Measurements from ENCODE around the gene RBM20. TPM values are rescaled to one million over a fixed set of nuclear protein-coding genes. Genes with fewer than 3 reads are reported as not detected.

RBM20 gene
- polyA plus RNA-seq, 1 donor (not counting 4 experiments of a cell fraction or from before 2014, with no cell fraction given) = 0.01 TPM

DNA sequence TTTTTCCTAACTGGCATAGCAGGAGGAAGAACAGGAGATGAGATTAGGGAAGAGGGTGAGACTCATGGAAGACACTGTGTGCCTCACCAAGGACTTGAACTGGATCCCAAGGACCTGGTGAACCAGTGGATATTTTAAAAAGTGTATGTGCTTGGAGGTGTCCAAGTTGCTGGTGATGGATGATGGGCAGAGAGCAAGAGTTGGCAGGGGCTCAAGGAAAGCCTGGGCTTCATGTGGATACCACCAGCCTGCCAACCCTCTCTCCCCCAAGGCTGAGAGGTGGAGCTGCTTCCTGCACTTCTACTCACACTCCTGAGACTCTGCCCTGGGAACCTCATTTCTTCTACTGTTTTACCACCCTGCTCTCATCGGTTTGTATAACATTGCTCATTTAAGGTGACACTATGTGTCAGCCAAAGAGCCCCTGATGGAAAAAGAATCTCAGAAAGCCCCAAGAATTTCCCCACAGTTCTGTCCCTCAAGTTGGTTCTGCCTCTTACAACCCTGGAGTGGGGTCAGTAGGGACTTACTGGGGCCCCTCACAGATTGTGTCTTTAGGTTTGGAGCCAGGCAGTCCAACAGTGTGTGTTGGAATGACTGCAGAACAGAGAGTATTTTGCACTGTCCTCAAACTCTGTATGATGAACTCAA is 171.3 kb downstream of the RBM20 start:
- H4K20me1 ChIP-seq (ENCODE audit: control insufficient read depth, extremely low read depth, insufficient read depth, low read length) = no peaks in the 10 kb centered on the region
- no peaks in the 10 kb centered on the region for H3K36me3 ChIP-seq (ENCODE audit: control insufficient read depth in 2 of 2, extremely low read depth in 1 of 2, insufficient read depth in 2 of 2, low read length in 2 of 2)
- no peaks in the 10 kb centered on the region for H3K79me2 ChIP-seq (ENCODE audit: control insufficient read depth, insufficient read depth, low read length)
- no peaks in the 10 kb centered on the region for H3K9me1 ChIP-seq (ENCODE audit: control insufficient read depth, extremely low read depth, insufficient read depth, low read length)
- no peak overlapping the region for H3K9ac ChIP-seq (ENCODE audit: control insufficient read depth, extremely low read depth, insufficient read depth, low read length)
- TF ChIP-seq EZH2 (IDR thresholded peaks at IDR 0.05; ENCODE audit: low read length) (no peak), CTCF (optimal IDR thresholded peaks at IDR 0.05 in 1 of 3, IDR thresholded peaks at IDR 0.05 in 1 of 3, conservative IDR thresholded peaks at IDR 0.05 in 1 of 3; ENCODE audit: extremely low read depth in 1 of 3, insufficient read depth in 2 of 3, low read length in 3 of 3) (no peak)
- no peak overlapping the region for H3K4me2 ChIP-seq (ENCODE audit: control insufficient read depth, extremely low read depth, insufficient read depth, low read depth, low read length)
- no peaks in the 10 kb centered on the region for H3K9me3 ChIP-seq (ENCODE audit: control insufficient read depth, low read depth, low read length)
- no peak for FAIRE-seq
- peaks cover under 1% of the 10 kb centered on the region for H3K4me1 ChIP-seq (ENCODE audit: control insufficient read depth, extremely low read depth, insufficient read depth, low read length)
- H3K27ac ChIP-seq (ENCODE audit: control insufficient read depth, insufficient read depth, low read length) = no peak overlapping the region
- no peak overlapping the region for H2AFZ ChIP-seq (ENCODE audit: control insufficient read depth, low read length)
- no peak overlapping the region for H3K4me3 ChIP-seq (ENCODE audit: control insufficient read depth in 2 of 3, extremely low read depth in 1 of 3, insufficient read depth in 2 of 3, low read depth in 1 of 3, low read length in 3 of 3)
- H3K27me3 ChIP-seq (ENCODE audit: control insufficient read depth, extremely low read depth, insufficient read depth, low read length) = peaks cover 4% of the 10 kb centered on the region
- dilution Hi-C loops (cut with MboI; ENCODE audit: extremely low pct_ligation_motif_present, low sequenced_read_pairs) = no loop called here
- no peak for DNase-seq (ENCODE audit: low read depth, low spot score)

DNA sequence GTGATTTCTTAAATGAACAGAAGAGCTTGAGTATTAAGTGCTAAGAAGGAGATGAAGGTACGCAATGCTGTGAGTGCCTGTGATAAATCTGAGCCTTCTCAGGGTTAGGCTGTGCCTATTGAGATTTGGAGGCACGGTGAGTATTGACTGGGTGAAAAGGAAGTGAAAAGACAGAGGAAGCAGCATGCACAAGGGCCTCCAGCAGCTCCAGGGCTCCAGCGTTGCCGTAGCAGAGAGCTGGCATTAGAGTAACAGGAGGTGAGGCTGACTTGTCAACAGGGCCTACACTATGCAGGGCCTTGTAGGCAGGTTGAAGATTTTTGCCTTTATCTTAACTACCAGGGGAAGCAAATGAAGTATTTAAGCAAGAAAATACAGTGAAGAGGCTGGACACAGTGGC is 173.5 kb downstream of the RBM20 start:
- Histone ChIP-seq H2AFZ (ENCODE audit: control insufficient read depth, low read length) (no peak overlapping the region), H3K27ac (ENCODE audit: control insufficient read depth, insufficient read depth, low read length) (no peak overlapping the region), H3K79me2 (ENCODE audit: control insufficient read depth, insufficient read depth, low read length) (no peaks in the 10 kb centered on the region), H3K9ac (ENCODE audit: control insufficient read depth, extremely low read depth, insufficient read depth, low read length) (no peak overlapping the region), H3K4me1 (ENCODE audit: control insufficient read depth, extremely low read depth, insufficient read depth, low read length) (peaks cover 2% of the 10 kb centered on the region), H3K9me3 (ENCODE audit: control insufficient read depth, low read depth, low read length) (no peaks in the 10 kb centered on the region), H3K4me2 (ENCODE audit: control insufficient read depth, extremely low read depth, insufficient read depth, low read depth, low read length) (no peak overlapping the region), H3K36me3 (ENCODE audit: control insufficient read depth in 2 of 2, extremely low read depth in 1 of 2, insufficient read depth in 2 of 2, low read length in 2 of 2) (no peaks in the 10 kb centered on the region), H3K27me3 (ENCODE audit: control insufficient read depth, extremely low read depth, insufficient read depth, low read length) (peaks cover 4% of the 10 kb centered on the region), H3K9me1 (ENCODE audit: control insufficient read depth, extremely low read depth, insufficient read depth, low read length) (no peaks in the 10 kb centered on the region), H3K4me3 (ENCODE audit: control insufficient read depth in 2 of 3, extremely low read depth in 1 of 3, insufficient read depth in 2 of 3, low read depth in 1 of 3, low read length in 3 of 3) (no peak overlapping the region), H4K20me1 (ENCODE audit: control insufficient read depth, extremely low read depth, insufficient read depth, low read length) (no peaks in the 10 kb centered on the region)
- dilution Hi-C loops (cut with MboI; ENCODE audit: extremely low pct_ligation_motif_present, low sequenced_read_pairs) = no loop called here
- DNase-seq (ENCODE audit: low read depth, low spot score) = no peak
- TF ChIP-seq CTCF (optimal IDR thresholded peaks at IDR 0.05 in 1 of 3, IDR thresholded peaks at IDR 0.05 in 1 of 3, conservative IDR thresholded peaks at IDR 0.05 in 1 of 3; ENCODE audit: extremely low read depth in 1 of 3, insufficient read depth in 2 of 3, low read length in 3 of 3) = no peak
- TF ChIP-seq EZH2 (IDR thresholded peaks at IDR 0.05; ENCODE audit: low read length) = no peak
- no peak for FAIRE-seq

Measured in keratinocyte (primary cell).